GM12878 (cell line): ENCODE measurements around the gene BSCL2. TPM values are rescaled to one million over a fixed set of nuclear protein-coding genes. Genes with fewer than 3 reads are reported as not detected.
A peak's percentile ranks its signal among the peaks of the same experiment; 100 is the strongest.

Experiments used
- ATAC-seq: fragments of 200-7000 bp; cut with Tn5 transposase; 3 replicates; pipeline ENCODE4 v1.9.1; 2020; ENCODE audit warnings: mild to moderate bottlenecking, moderate library complexity
- BruUV-seq: library from RNA; stranded (reverse); fragments of 400-500 nt; replicated peaks from 2 replicates; lab custom pipeline; 2021; lab: Mats Ljungman, UMichigan
- CTCF ChIA-PET: fragments of 300-600 bp; sonication (Branson Sonifier 250); formaldehyde crosslinking; extraction: SDS; loops from one replicate; lab custom pipeline; 2021; ENCODE audit warnings: inconsistent platforms; lab: Yijun Ruan, JAX
- POLR2A ChIA-PET: fragments of 350-600 bp; formaldehyde crosslinking; extraction: SDS; loops from one replicate; lab custom pipeline; 2021; ENCODE audit warnings: inconsistent platforms; lab: Charles Lee
- RAD21 ChIA-PET: fragments of 300-600 bp; sonication (Branson Sonifier 250); formaldehyde crosslinking; loops from one replicate; lab custom pipeline; 2023; ENCODE audit warnings: antibody characterized with exemption; ENCODE audit not compliant: unreplicated experiment; lab: Charles Lee
- SMC1A ChIA-PET: fragments of 300-600 bp; sonication (Branson Sonifier 250); formaldehyde crosslinking; loops from one replicate; lab custom pipeline; 2023; ENCODE audit not compliant: unreplicated experiment, uncharacterized antibody; lab: Charles Lee
- DNase-seq: peaks from one replicate; pipeline ENCODE4 v3.0.0-alpha.2; 2011; ENCODE audit warnings: low read depth, low spot score
- FAIRE-seq: peaks from 3 replicates; lab custom pipeline; 2011; peaks lifted over from hg19 to GRCh38; lab: Jason Lieb, UNC
- H2AFZ ChIP-seq: 2 replicates; pipeline ENCODE4 v1.6.0; 2011; ENCODE audit warnings: low read depth, low read length, control low read depth; ENCODE audit not compliant: control insufficient read depth
- H3K27ac ChIP-seq: 2 replicates; pipeline ENCODE4 v1.5.1; 2011; ENCODE audit warnings: control low read depth; ENCODE audit not compliant: control insufficient read depth, insufficient read depth
- H3K27me3 ChIP-seq, 2 experiments: replicated peaks in 1 of 2; 2 replicates each; pipeline versions ENCODE4 v1.6.0 to v1.6.1; 2011; ENCODE audit warnings: low read length in 1 of 2; ENCODE audit not compliant: control insufficient read depth in 2 of 2, insufficient read depth in 2 of 2
- H3K36me3 ChIP-seq, 2 experiments: 2 replicates each; pipeline ENCODE4 v1.5.1; 2011; ENCODE audit warnings: low read length in 1 of 2; ENCODE audit not compliant: control insufficient read depth in 2 of 2, insufficient read depth in 2 of 2
- H3K4me1 ChIP-seq: 2 replicates; pipeline ENCODE4 v1.6.1; 2011; ENCODE audit warnings: mild to moderate bottlenecking, low read length, moderate library complexity, mixed read lengths; ENCODE audit not compliant: control insufficient read depth, insufficient read depth
- H3K4me2 ChIP-seq: 2 replicates; pipeline ENCODE4 v1.6.0; 2011; ENCODE audit warnings: control low read depth; ENCODE audit not compliant: control insufficient read depth, insufficient read depth
- H3K4me3 ChIP-seq: fragments of 200-600 bp; sonication (generic); 2 replicates; pipeline ENCODE4 v1.5.1; 2016
- H3K79me2 ChIP-seq: 2 replicates; pipeline ENCODE4 v1.6.0; 2011; ENCODE audit warnings: low read length; ENCODE audit not compliant: control insufficient read depth, insufficient read depth
- H3K9ac ChIP-seq: 2 replicates; pipeline ENCODE4 v1.8.0; 2011; ENCODE audit warnings: low read length, control low read depth, mixed read lengths; ENCODE audit not compliant: control insufficient read depth, insufficient read depth
- H3K9me3 ChIP-seq: replicated peaks from 3 replicates; pipeline ENCODE4 v1.5.1; 2011; ENCODE audit warnings: mild to moderate bottlenecking, low read length; ENCODE audit not compliant: control insufficient read depth, insufficient read depth
- H4K20me1 ChIP-seq: 2 replicates; pipeline ENCODE4 v1.6.0; 2011; ENCODE audit not compliant: control insufficient read depth, insufficient read depth
- CUX1 ChIP-seq: IDR thresholded peaks from 2 replicates; pipeline ENCODE4 v1.6.1; 2012; ENCODE audit warnings: improper control_type of control experiment, low read depth, low read length; ENCODE audit not compliant: insufficient replicate concordance
- E2F8 ChIP-seq: fragments of 450-650 bp; IDR thresholded peaks from 2 replicates; pipeline ENCODE4 v1.6.1; 2018; ENCODE audit warnings: mild to moderate bottlenecking, low read depth, moderate library complexity; ENCODE audit not compliant: partially characterized antibody
- IRF3 ChIP-seq: fragments of 450-650 bp; IDR thresholded peaks from 2 replicates; pipeline ENCODE4 v1.6.1; 2014; ENCODE audit warnings: mild to moderate bottlenecking
- STAT1 ChIP-seq: fragments of 450-650 bp; conservative IDR thresholded peaks from 2 replicates; pipeline ENCODE4 v1.6.1; 2014; ENCODE audit warnings: antibody characterized with exemption, mild to moderate bottlenecking
- SUPT20H ChIP-seq: IDR thresholded peaks from 2 replicates; pipeline ENCODE4 v1.6.1; 2011; ENCODE audit warnings: low read depth, mild to moderate bottlenecking, low read length, moderate library complexity, borderline replicate concordance; ENCODE audit not compliant: control insufficient read depth
- ZNF217 ChIP-seq: fragments of 450-650 bp; IDR thresholded peaks from 2 replicates; pipeline ENCODE4 v1.6.1; 2017; ENCODE audit warnings: antibody characterized with exemption, mild to moderate bottlenecking
- WGBS: methylation state at CpG from one replicate; pipeline ENCODE4 v1.1.6; 2016; ENCODE audit warnings: low lambda C conversion rate; ENCODE audit not compliant: insufficient replicate concordance, insufficient coverage; ENCODE audit errors: missing lambda C conversion rate; 5-methylcytosine and 5-hydroxymethylcytosine counted together
- in situ Hi-C: fragments of 300-500 bp; cut with MboI; formaldehyde crosslinking; loops from 9 replicates; pipeline ENCODE4 v1.14.3; 2018; ENCODE audit warnings: mixed read lengths
- intact Hi-C: fragments of 100-400 bp; cut with micrococcal nuclease; formaldehyde crosslinking; loops from one replicate; pipeline ENCODE4 v1.14.2; 2022; ENCODE audit not compliant: unreplicated experiment
- polyA plus RNA-seq, 11 experiments: library from polyadenylated mRNA; depleted of rRNA in 4 of 11; unstranded in 6 of 11; stranded (reverse) in 5 of 11; fragments of >200 nt; fragmentation: Nextera tagmentation in 4 of 11; fragmentation: Illumina TruSeq in 1 of 11; extraction: Ambion mirVana in 4 of 11; extraction: Trizol in 1 of 11; gene quantifications; 1 replicate in 1 of 11; 2 replicates in 10 of 11; pipeline versions ENCODE4 v1.2.1 to v1.2.3, GENCODE V29; 2011 to 2016; ENCODE audit warnings: inconsistent platforms in 2 of 11, missing spikeins in 2 of 11, low read depth in 1 of 11
- total RNA-seq, 4 experiments: library from RNA; depleted of rRNA in 3 of 4; stranded (reverse); fragments of >200 nt in 3 of 4; fragmentation: Illumina TruSeq in 1 of 4; extraction: Trizol in 1 of 4; gene quantifications; 2 replicates each; pipeline versions ENCODE4 v1.2.1 to v1.2.3, GENCODE V29; 2013 to 2021

Gene BSCL2
- total and polyA plus RNA-seq, 10 of the 15 experiments (the other 5 are each of a cell fraction or from before 2014, with no cell fraction given): 12.3 to 57.9 (median 21.8) TPM

- peak overlapping the region; percentile 40 for H3K9ac ChIP-seq
- intact Hi-C loops: loop anchor here (5.0 kb wide), 1 partner anchor 103 kb away; the partner anchor contains the start of gene MTA2
- no peaks in the 10 kb centered on the region for H4K20me1 ChIP-seq
- H3K36me3 ChIP-seq: peaks cover 3 to 9% of the 10 kb centered on the region in 2 experiments; a peak in 2 of 4 replicates
- ChIA-PET SMC1A (interaction anchor here (1.0 to 2.5 kb wide), 6 partner anchors 23 to 163 kb away, joined by 3 to 9 read pairs (median 5); partner anchors contain the start of genes C11orf98, CSKMT, HNRNPUL2 and TTC9C), CTCF (interaction anchor here (0.8 to 5.0 kb wide), 6 partner anchors 11 to 156 kb away, joined by 3 to 21 read pairs (median 3); partner anchors contain the start of gene TTC9C), POLR2A (interaction anchor here (0.6 to 7.6 kb wide), 11 partner anchors 13 to 177 kb away, joined by 3 to 79 read pairs (median 5); partner anchors contain the start of genes B3GAT3, C11orf98, CSKMT and EEF1G), RAD21 (interaction anchor here (0.8 to 2.3 kb wide), 9 partner anchors 38 to 281 kb away, joined by 3 to 6 read pairs (median 3); partner anchors contain the start of genes C11orf98, CSKMT, EML3 and TAF6L)
- no peaks in the 10 kb centered on the region for H3K27me3 ChIP-seq
- FAIRE-seq (no peak), DNase-seq (no peak), ATAC-seq (no peak)
- peaks cover 29% of the 10 kb centered on the region for H3K4me1 ChIP-seq
- peak overlapping the region; percentile 51; the same call in 1 of the 2 replicates for H3K27ac ChIP-seq
- no peaks in the 10 kb centered on the region for H3K9me3 ChIP-seq
- BruUV-seq: no TSS peak
- 54% methylated on average over 7 of the region's 7 CpGs for WGBS
- TF ChIP-seq CUX1: no peak
- no peak for TF ChIP-seq SUPT20H
- TF ChIP-seq E2F8: no peak
- TF ChIP-seq STAT1: no peak
- no peak for TF ChIP-seq IRF3
- no peak for TF ChIP-seq ZNF217
- peak overlapping the region; percentile 78 for H3K4me2 ChIP-seq
- H2AFZ ChIP-seq: peak overlapping the region; percentile 76
- H3K4me3 ChIP-seq: peak overlapping the region; percentile 79
- H3K79me2 ChIP-seq: no peaks in the 10 kb centered on the region
- in situ Hi-C loops: no loop called here
These were observed 1.8 kb downstream of the BSCL2 start for GRCh38 chr11:62705413-62705812.
